Activated CD4-positive, CD25-positive, alpha-beta regulatory T cell treated with anti-CD3 and anti-CD28 coated beads, Interleukin-2, amount 50 U/mL, for 24 hours (primary cell): Measurements from ENCODE around the gene HIBADH.

Experiments
- ATAC-seq, 2 donors: fragments of 150-1000 bp; cut with Tn5 transposase; one replicate each; pipeline ENCODE4 v1.10.0; 2021; ENCODE audit warnings: mild to moderate bottlenecking in 1 of 2, moderate library complexity in 1 of 2

The HIBADH gene

DNA sequence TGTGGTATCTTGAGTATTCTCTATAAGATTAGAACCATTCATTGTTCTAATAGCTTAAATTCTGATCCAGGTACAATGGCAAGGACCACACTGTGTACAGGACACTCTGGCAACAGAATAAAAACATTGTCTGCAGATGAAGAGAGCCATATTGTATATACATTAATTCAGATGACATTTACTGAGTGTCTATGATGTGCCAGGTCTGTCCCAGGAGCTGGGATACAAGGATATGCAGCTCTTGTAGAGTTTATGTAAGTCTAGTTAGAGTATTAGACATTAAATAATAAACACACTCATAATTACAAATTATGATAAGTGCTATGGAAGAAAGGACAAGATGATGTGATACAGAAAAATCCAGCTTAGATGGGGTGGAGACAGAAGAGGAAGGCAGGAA is 184.1 kb downstream of the HIBADH start:
- no peak for ATAC-seq

DNA sequence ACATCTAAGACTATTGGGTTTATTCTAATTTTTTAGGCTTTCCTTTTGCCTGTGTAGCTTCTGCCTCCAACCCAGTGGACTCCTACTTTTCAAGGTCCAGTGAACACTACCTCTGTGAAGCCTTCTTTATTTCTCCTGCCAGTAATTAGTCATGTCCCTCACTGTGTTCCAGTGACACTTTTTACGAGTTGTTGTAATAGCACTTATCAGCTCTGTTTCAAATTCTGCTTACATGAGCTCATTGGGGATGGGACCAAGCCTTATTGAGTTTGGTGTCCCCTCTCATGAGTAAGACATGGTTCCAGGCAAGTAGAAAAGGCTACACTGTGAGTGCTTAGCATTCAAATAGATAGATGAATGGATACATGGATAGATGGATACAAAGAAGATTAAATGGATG is 184.6 kb downstream of the HIBADH start:
- no peak for ATAC-seq

DNA sequence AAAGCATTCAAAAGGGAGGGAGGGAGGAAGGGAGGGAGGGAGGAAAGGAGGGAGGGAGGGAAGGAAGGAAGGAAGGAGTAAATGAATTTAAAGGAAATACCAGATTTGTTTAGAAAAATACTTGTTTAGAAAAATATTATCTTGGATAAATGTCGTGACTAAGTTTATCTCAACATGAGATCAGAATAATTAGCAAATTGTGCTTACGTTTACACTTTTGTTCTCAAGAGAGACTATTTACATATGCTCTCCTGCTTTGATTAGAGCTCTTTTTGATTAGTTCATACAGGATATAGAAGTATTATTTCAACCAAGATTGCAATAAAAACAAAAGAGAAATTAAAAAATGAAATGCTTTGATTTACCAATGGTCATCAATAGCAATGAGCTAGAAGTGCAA is 186.2 kb downstream of the HIBADH start:
- ATAC-seq = no peak
